H54 (cell line): ENCODE measurements around the gene OGDH.

Source experiments
- DNase-seq: peaks from one replicate; pipeline ENCODE4 v3.0.0; 2011; ENCODE audit warnings: low spot score, mixed read lengths; ENCODE audit not compliant: insufficient read length
- FAIRE-seq: peaks from 3 replicates; lab custom pipeline; 2011; peaks lifted over from hg19 to GRCh38; lab: Jason Lieb, UNC
- POLR2A ChIP-seq: IDR thresholded peaks from 2 replicates; pipeline ENCODE4 v1.6.1; 2011; ENCODE audit warnings: low read depth, mild to moderate bottlenecking, low read length

Gene OGDH

DNA sequence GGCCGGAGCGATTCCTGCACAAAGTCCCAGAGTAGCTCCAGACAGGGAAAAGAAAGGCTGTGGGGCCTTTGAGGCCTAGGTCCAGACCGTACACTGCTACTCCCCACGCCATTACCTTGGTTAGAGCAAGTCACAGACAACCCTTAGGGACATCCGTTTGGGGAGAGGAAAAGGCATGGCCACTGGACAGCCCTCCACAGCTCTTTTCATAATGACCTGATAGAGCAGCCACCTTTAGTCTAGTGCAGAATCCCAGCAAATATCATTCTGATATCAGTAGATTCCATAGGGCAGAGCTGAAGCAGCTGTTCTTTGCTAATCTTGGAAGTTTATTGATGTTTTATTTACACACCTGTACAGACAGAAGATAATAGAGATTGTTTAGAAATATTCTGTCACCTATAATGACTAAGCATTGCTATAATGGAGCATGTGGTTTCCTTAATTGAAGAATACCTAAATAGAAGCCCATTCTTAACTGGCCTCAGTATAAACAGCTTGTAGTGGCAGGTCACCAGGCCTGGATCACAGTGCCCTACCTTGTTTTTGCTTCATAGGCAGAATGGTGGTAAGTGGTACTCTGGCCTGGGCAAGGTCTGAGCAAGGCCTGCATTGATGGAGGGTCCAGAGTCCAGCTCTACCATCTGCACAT is 27.9 kb downstream of the OGDH start:
- FAIRE-seq (no peak), DNase-seq (no peak)
- no peak for TF ChIP-seq POLR2A

DNA sequence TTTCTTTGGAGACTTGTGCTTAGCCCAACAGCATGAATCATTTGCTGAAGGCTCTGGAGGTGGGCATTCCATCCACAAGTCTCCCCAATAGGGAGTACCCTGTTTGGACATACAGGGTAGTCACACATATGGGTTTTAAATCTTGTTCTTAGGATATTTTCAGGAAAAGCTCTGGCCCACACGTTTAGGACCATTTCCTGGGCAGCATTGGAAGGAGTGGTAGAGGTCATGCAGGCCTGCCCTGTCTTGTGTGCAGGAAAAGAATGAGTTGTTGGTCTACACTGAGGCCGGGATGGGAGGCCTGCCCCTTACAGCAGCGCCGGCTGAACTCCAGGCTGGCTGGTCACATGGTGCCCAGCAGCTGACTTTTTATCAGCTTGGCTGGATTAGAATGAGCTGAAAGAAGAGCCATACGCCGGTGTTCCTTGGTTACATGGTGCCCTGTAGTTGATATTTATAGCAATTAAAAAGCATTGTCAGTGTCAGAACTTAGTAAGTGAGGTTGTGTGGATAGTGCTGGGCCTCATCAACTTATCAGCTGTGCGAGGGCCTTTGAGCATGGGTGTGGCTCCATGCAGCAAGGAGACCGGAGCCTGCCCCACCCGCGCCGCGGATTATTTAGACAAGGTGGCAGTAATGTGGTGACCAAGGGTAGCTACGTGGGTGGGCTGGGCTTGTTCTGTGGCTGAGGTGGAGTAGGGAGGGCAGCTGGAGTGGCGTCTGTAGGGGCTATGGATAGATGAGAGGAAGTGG is 28.6 kb downstream of the OGDH start:
- TF ChIP-seq POLR2A: no peak
- no peak for FAIRE-seq
- no peak for DNase-seq

DNA sequence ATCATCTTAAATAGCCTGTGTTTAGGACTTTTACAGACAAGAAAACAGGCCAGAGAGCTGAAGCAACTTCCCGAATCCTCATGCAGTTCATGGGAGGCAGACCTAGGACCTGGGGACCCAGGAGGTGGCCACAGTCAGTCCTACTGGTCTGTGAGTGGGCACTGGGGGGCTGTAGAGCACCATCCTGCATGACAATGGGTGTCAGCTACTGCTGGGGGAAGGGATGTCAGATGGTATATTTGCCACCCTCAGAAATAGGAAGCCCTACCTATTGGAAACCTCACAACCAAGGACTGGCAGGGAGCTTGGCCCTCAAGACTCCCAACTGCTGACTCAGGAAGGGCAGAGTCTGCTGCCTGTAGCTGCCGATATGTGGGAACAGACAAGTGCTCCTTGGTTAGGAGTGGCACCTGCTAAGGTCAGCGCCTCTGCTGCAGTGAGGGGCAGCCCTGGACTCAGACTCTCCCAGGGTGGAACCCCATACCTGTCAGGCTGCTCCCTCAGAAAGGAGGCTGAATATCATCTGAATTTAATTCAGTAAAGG is 29.7 kb downstream of the OGDH start:
- FAIRE-seq: no peak
- no peak for DNase-seq

DNA sequence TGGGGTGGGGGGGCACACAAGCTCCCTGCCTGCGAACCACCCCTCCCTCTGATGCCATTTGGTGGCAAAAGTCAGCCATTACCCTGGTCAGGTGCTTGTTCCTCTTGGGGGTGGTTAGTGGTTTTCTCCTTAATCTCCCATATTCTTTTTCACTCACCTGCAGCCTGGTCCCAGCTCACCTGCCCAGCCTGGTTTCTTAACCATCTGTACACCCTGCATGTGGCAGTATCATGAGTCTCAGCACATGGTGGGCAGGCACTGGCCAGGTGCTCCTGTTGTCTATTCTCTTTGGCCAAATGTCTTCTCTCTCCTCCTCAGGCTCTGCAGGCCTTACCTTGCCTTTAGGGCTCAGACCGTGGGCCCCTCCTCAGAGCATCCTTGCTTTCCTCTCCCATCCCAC is 30.5 kb downstream of the OGDH start:
- FAIRE-seq: no peak
- TF ChIP-seq POLR2A: no peak
- DNase-seq: no peak

More for the DNA sequence above, 29.7 kb downstream of the OGDH start:
- no peak for TF ChIP-seq POLR2A

DNA sequence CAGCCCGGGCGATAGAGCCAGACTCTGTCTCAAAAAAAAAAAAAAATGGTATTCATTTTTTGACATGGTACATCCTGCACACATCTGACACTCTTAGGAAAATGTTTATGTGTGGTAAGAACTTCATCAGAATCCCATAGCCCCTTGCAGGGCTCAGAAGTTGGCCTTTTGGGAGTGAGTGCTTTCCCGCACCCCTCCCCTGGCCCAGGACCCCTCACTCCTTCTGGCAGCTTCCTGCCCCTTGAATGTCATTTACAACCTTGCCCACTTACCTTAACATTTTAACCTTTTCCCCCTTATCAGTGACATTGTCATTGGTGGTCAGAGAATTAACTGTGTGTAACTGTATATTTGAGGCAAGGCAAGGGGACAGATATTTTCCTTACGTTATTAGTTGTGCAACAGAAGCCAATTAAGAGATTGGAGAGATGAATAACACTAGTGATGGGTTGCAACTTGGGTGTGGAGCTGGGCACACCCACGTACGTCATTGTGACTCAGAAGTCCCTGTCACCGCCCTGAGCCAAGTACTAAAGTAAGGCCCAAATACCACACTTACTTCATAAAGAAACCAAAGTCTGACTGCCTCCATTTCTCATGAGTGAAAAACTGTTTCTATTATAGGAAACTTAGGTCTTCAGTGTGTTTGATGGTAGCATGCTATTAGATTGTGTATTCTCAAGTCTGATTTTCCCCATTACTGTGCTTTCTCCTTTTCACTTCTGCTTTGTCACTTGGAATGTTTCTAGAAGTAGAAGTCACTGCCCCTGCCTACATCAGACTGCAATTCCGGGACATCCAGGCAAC is 31.6 kb downstream of the OGDH start:
- DNase-seq (peak; percentile 70), FAIRE-seq (peak; percentile 41)
- no peak for TF ChIP-seq POLR2A

DNA sequence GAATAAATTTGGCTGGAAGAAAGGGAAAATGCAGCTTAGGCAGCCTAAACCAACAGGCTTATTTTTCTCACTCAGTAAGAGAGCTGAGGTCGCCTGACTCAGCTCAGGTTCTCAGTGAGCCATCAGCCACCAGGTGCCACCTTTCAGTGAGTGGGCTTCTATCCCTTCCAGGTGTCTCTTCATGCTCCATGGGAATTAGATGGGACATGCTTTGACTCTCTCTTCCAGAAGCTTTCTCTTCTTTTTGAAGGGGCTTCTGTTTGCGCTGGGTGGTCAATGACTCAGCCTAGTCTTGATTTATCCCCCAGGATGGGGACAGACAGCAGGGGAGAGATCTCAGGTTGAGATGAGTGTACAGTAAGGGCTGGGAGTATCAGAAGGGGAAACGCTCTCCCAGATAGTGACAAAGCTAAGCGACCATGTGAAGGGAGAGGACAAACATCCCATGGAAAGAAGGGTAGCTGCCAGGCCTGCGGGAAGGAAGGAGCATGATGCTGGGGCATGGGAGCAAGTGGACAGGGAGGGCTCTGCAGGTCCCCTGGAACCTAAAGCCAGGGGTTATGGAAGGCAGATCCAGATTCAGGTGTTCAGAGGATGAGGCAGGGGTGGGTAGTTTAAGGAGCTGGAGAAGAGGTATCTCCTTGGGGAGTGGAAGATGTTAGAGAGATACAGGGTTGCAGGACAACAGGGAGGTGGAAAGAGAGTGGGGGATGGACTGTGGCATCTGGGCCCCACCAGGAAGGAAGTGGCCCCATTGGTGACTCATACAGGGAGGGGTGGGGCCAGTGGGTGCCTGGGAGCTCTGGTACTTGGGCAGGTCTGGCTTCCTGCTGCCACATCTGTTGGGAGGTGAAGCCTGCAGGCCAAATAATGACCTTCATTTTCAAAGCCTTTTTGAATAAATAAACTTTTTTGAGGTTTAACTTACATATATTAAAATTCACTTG is 32.5 kb downstream of the OGDH start:
- DNase-seq: peak; percentile 94
- TF ChIP-seq POLR2A: peak; percentile 3; the same call in 1 of the 2 replicates
- FAIRE-seq: no peak

DNA sequence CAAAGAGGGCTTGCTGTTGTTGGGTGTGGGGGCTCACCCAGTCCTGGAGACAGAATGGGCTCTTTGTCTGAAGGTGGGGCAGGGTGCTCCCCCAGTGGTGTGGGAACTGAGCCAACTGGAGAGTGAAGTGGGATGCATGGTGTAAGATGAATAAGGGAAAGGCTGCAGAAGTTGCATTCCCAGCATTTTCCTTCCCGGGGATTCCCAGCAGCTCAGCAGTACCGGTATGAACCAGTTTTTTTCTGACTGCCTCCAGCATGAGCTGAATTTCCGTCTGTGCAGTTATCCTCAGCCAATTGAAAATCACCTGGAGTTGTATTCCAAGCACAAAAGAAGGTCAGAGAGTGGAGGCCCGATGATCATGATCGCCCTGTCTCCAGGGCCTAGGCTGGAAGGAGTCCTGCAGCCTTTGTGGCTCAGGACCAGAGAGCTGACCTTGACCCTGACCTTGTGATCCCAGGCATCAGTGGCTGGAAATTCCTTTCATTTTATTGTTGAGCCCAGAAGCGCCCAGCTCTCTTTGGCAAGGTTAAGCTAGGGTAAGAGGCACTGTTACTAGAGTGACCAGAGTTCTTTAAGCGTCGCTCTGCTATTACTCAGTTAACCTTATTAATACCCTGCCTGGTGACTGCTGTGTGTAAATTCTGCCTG is 33.4 kb downstream of the OGDH start:
- 0 out of 2 replicates have a peak, but pooled peaks have one; percentile 31 for TF ChIP-seq POLR2A
- FAIRE-seq (peak; percentile 67), DNase-seq (peak; percentile 79)

DNA sequence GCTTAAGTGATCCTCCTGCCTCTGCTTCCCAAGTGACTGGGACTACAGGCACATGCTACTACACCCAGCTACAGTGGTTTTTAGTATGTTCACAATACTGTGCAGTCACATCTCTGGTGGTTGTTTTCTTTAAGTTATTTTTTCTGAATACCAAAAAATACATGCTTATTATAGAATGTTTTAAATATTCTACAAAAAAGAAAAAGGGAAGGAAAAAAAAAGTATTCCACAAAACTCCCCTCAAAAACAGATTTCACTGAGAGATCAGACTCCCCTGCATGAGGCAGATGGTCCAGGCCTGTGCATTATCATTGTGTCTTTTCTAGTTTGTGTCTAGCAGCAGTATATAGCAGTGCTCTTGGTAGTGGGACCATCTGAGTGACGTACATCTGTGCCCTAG is 36.8 kb downstream of the OGDH start:
- no peak for TF ChIP-seq POLR2A
- no peak for DNase-seq
- no peak for FAIRE-seq

DNA sequence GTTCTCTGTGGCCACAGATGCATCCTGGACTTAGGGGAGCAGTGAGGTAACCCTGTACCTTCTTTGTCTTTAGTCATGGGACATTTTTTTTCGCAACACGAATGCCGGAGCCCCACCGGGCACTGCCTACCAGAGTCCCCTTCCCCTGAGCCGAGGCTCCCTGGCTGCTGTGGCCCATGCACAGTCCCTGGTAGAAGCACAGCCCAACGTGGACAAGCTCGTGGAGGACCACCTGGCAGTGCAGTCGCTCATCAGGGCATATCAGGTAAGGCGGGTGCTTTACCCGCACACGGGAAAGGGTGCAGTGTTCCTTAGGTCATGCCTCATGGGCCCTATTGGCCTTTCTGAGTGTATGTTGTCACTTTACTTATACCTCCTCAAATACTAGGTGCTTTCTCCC is 38.8 kb downstream of the OGDH start:
- no peak for TF ChIP-seq POLR2A
- DNase-seq: no peak
- FAIRE-seq: no peak

DNA sequence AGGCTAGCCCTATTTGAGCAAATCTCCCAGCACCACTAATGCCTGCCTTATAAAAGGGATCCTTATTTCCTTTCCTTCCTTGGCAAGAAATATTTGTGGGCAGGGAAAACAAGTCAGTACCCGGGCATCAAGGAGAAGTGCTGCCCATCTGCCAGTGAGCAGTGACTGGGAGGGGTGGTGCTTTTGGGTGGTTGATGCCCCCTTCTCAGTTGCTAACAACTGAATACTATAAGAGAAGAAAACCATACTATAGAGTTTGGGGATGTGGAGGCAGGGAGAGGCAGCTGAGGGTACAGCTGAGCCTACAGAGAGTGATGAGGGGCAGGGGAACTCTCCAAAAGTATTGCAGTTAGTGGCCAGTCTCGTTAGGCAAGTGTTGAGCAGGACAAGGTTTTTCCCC is 39.3 kb downstream of the OGDH start:
- no peak for FAIRE-seq
- no peak for TF ChIP-seq POLR2A
- no peak for DNase-seq

DNA sequence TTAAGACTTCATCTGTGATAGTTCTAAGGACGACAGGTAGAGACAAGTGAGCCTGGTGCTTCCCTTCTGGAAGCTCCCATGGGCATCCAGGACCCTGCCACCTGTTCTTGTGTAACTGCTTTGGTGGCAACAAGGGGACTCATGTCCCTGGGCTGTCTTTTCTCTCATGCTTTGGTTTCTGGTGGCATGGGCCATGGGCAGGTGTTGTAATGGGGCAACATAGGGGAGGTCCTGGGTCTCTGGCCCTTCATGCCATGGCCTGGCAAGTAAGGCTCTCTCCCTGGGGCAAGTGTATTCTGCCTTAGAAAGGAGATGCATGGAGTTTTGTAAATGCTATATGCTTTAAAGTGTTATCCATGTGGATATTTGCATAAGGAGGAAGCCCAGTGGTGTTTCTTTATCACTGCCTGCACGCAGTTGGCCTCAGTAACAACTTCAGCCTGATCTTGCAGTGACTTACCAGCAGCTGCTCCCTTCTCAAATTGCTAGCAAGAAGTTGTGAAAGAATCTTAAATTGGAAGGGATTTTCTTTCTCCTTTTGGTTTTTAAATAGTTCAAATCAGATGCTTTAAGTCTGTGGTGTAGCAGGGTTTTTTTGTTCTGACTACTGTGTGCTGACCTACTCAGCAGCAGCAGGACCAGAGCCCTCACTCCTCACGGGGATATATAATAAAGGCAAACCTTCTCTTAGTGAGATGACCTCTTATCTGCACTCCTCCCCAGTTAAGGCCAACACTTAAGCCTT is 39.9 kb downstream of the OGDH start:
- TF ChIP-seq POLR2A: no peak
- DNase-seq: no peak
- no peak for FAIRE-seq
